GM12878 (cell line): ENCODE data around the gene ZDHHC19. TPM values are rescaled to one million over a fixed set of nuclear protein-coding genes. Genes with fewer than 3 reads are reported as not detected.

Source experiments
- ATAC-seq: fragments of 200-7000 bp; cut with Tn5 transposase; 3 replicates; pipeline ENCODE4 v1.9.1; 2020; ENCODE audit warnings: mild to moderate bottlenecking, moderate library complexity
- BruUV-seq: library from RNA; stranded (reverse); fragments of 400-500 nt; replicated peaks from 2 replicates; lab custom pipeline; 2021; lab: Mats Ljungman, UMichigan
- CTCF ChIA-PET: fragments of 300-600 bp; sonication (Branson Sonifier 250); formaldehyde crosslinking; extraction: SDS; loops from one replicate; lab custom pipeline; 2021; ENCODE audit warnings: inconsistent platforms; lab: Yijun Ruan, JAX
- POLR2A ChIA-PET: fragments of 350-600 bp; formaldehyde crosslinking; extraction: SDS; loops from one replicate; lab custom pipeline; 2021; ENCODE audit warnings: inconsistent platforms; lab: Charles Lee
- RAD21 ChIA-PET: fragments of 300-600 bp; sonication (Branson Sonifier 250); formaldehyde crosslinking; loops from one replicate; lab custom pipeline; 2023; ENCODE audit warnings: antibody characterized with exemption; ENCODE audit not compliant: unreplicated experiment; lab: Charles Lee
- SMC1A ChIA-PET: fragments of 300-600 bp; sonication (Branson Sonifier 250); formaldehyde crosslinking; loops from one replicate; lab custom pipeline; 2023; ENCODE audit not compliant: unreplicated experiment, uncharacterized antibody; lab: Charles Lee
- DNase-seq: peaks from one replicate; pipeline ENCODE4 v3.0.0-alpha.2; 2011; ENCODE audit warnings: low read depth, low spot score
- FAIRE-seq: peaks from 3 replicates; lab custom pipeline; 2011; peaks lifted over from hg19 to GRCh38; lab: Jason Lieb, UNC
- H2AFZ ChIP-seq: 2 replicates; pipeline ENCODE4 v1.6.0; 2011; ENCODE audit warnings: low read depth, low read length, control low read depth; ENCODE audit not compliant: control insufficient read depth
- H3K27ac ChIP-seq: 2 replicates; pipeline ENCODE4 v1.5.1; 2011; ENCODE audit warnings: control low read depth; ENCODE audit not compliant: control insufficient read depth, insufficient read depth
- H3K27me3 ChIP-seq, 2 experiments: replicated peaks in 1 of 2; 2 replicates each; pipeline versions ENCODE4 v1.6.0 to v1.6.1; 2011; ENCODE audit warnings: low read length in 1 of 2; ENCODE audit not compliant: control insufficient read depth in 2 of 2, insufficient read depth in 2 of 2
- H3K36me3 ChIP-seq, 2 experiments: 2 replicates each; pipeline ENCODE4 v1.5.1; 2011; ENCODE audit warnings: low read length in 1 of 2; ENCODE audit not compliant: control insufficient read depth in 2 of 2, insufficient read depth in 2 of 2
- H3K4me1 ChIP-seq: 2 replicates; pipeline ENCODE4 v1.6.1; 2011; ENCODE audit warnings: mild to moderate bottlenecking, low read length, moderate library complexity, mixed read lengths; ENCODE audit not compliant: control insufficient read depth, insufficient read depth
- H3K4me2 ChIP-seq: 2 replicates; pipeline ENCODE4 v1.6.0; 2011; ENCODE audit warnings: control low read depth; ENCODE audit not compliant: control insufficient read depth, insufficient read depth
- H3K4me3 ChIP-seq: fragments of 200-600 bp; sonication (generic); 2 replicates; pipeline ENCODE4 v1.5.1; 2016
- H3K79me2 ChIP-seq: 2 replicates; pipeline ENCODE4 v1.6.0; 2011; ENCODE audit warnings: low read length; ENCODE audit not compliant: control insufficient read depth, insufficient read depth
- H3K9ac ChIP-seq: 2 replicates; pipeline ENCODE4 v1.8.0; 2011; ENCODE audit warnings: low read length, control low read depth, mixed read lengths; ENCODE audit not compliant: control insufficient read depth, insufficient read depth
- H3K9me3 ChIP-seq: replicated peaks from 3 replicates; pipeline ENCODE4 v1.5.1; 2011; ENCODE audit warnings: mild to moderate bottlenecking, low read length; ENCODE audit not compliant: control insufficient read depth, insufficient read depth
- H4K20me1 ChIP-seq: 2 replicates; pipeline ENCODE4 v1.6.0; 2011; ENCODE audit not compliant: control insufficient read depth, insufficient read depth
- BHLHE40 ChIP-seq, 2 experiments: fragments of 450-650 bp in 1 of 2; IDR thresholded peaks; 2 replicates each; pipeline ENCODE4 v1.6.1; 2011 to 2017; ENCODE audit warnings: low read depth in 2 of 2, borderline replicate concordance in 1 of 2, improper control_type of control experiment in 1 of 2, low read length in 1 of 2, mild to moderate bottlenecking in 1 of 2
- HCFC1 ChIP-seq: fragments of 150-350 bp; IDR thresholded peaks from 2 replicates; pipeline ENCODE4 v1.6.1; 2014; ENCODE audit warnings: low read length
- KAT2A ChIP-seq: conservative IDR thresholded peaks from 2 replicates; pipeline ENCODE4 v1.6.1; 2011; ENCODE audit warnings: low read depth, low read length; ENCODE audit not compliant: control insufficient read depth
- MYB ChIP-seq: fragments of 150-350 bp; IDR thresholded peaks from 2 replicates; pipeline ENCODE4 v1.6.1; 2014; ENCODE audit warnings: mild to moderate bottlenecking, low read depth, low read length, borderline replicate concordance
- NFXL1 ChIP-seq: fragments of 450-650 bp; IDR thresholded peaks from 2 replicates; pipeline ENCODE4 v1.6.1; 2017; ENCODE audit warnings: antibody characterized with exemption, mild to moderate bottlenecking, borderline replicate concordance
- POLR2AphosphoS5 ChIP-seq: IDR thresholded peaks from 2 replicates; pipeline ENCODE4 v1.6.1; 2011; ENCODE audit warnings: mild to moderate bottlenecking, low read length, inconsistent platforms
- SREBF2 ChIP-seq: IDR thresholded peaks from 2 replicates; pipeline ENCODE4 v1.6.1; 2012; ENCODE audit warnings: mild to moderate bottlenecking, low read length
- SRF ChIP-seq, 2 experiments: IDR thresholded peaks; 2 replicates each; pipeline ENCODE4 v1.6.1; 2011; ENCODE audit warnings: low read depth in 2 of 2, low read length in 2 of 2, mild to moderate bottlenecking in 1 of 2, moderate library complexity in 1 of 2
- STAT3 ChIP-seq: IDR thresholded peaks from 2 replicates; pipeline ENCODE4 v1.6.1; 2011; ENCODE audit warnings: low read depth, low read length, improper control_type of control experiment
- SUZ12 ChIP-seq: fragments of 200-600 bp; sonication (generic); IDR thresholded peaks from one replicate; pipeline ENCODE4 v1.6.1; 2018; ENCODE audit warnings: antibody characterized with exemption, mild to moderate bottlenecking; ENCODE audit not compliant: unreplicated experiment
- WGBS: methylation state at CpG from one replicate; pipeline ENCODE4 v1.1.6; 2016; ENCODE audit warnings: low lambda C conversion rate; ENCODE audit not compliant: insufficient replicate concordance, insufficient coverage; ENCODE audit errors: missing lambda C conversion rate; 5-methylcytosine and 5-hydroxymethylcytosine counted together
- in situ Hi-C: fragments of 300-500 bp; cut with MboI; formaldehyde crosslinking; loops from 9 replicates; pipeline ENCODE4 v1.14.3; 2018; ENCODE audit warnings: mixed read lengths
- intact Hi-C: fragments of 100-400 bp; cut with micrococcal nuclease; formaldehyde crosslinking; loops from one replicate; pipeline ENCODE4 v1.14.2; 2022; ENCODE audit not compliant: unreplicated experiment
- polyA plus RNA-seq, 11 experiments: library from polyadenylated mRNA; depleted of rRNA in 4 of 11; unstranded in 6 of 11; stranded (reverse) in 5 of 11; fragments of >200 nt; fragmentation: Nextera tagmentation in 4 of 11; fragmentation: Illumina TruSeq in 1 of 11; extraction: Ambion mirVana in 4 of 11; extraction: Trizol in 1 of 11; gene quantifications; 1 replicate in 1 of 11; 2 replicates in 10 of 11; pipeline versions ENCODE4 v1.2.1 to v1.2.3, GENCODE V29; 2011 to 2016; ENCODE audit warnings: inconsistent platforms in 2 of 11, missing spikeins in 2 of 11, low read depth in 1 of 11
- total RNA-seq, 4 experiments: library from RNA; depleted of rRNA in 3 of 4; stranded (reverse); fragments of >200 nt in 3 of 4; fragmentation: Illumina TruSeq in 1 of 4; extraction: Trizol in 1 of 4; gene quantifications; 2 replicates each; pipeline versions ENCODE4 v1.2.1 to v1.2.3, GENCODE V29; 2013 to 2021
- TF ChIP-seq, protein P1 (sequence below): fragments of 450-650 bp; formaldehyde crosslinking; IDR thresholded peaks from 2 replicates; pipeline ENCODE4 v1.5.0; 2022; ENCODE audit warnings: mild to moderate bottlenecking, missing genetic modification characterization
- TF ChIP-seq, protein P2 (sequence below): IDR thresholded peaks from 2 replicates; pipeline ENCODE4 v1.6.1; 2011; ENCODE audit warnings: mild to moderate bottlenecking, low read depth, low read length, moderate library complexity; ENCODE audit not compliant: insufficient replicate concordance

ZDHHC19 gene
- total and polyA plus RNA-seq, 10 of the 15 experiments (the other 5 are each of a cell fraction or from before 2014, with no cell fraction given), result 0.26 TPM; not detected in 9

DNA sequence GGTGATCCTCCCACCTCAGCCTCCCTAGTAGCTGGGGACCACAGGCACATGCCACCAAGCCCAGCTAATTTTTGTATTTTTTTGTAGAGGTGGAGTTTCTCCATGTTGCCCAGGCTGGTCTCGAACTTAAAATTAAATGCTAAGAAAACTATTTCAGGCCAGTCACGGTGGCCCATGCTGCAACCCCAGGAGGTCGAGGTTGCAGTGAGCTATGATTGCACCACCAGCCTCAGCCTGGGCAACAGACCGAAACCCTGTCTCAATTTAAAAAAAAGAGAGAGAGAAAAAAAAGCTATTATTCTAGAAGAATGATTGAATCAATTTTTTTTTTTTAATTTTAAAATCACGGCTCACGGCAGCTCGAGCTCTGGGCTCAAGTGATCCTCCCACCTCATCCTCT is 9.8 kb upstream of the ZDHHC19 start:
- Histone ChIP-seq H3K4me3 (no peak overlapping the region), H3K9me3 (no peaks in the 10 kb centered on the region), H3K4me1 (peaks cover 10% of the 10 kb centered on the region), H3K36me3 (no peaks in the 10 kb centered on the region), H3K27me3 (no peaks in the 10 kb centered on the region), H4K20me1 (no peaks in the 10 kb centered on the region), H3K27ac (no peak overlapping the region), H3K4me2 (no peak overlapping the region)
- ChIA-PET CTCF (interaction anchor here (0.6 to 1.3 kb wide), 5 partner anchors 11 to 301 kb away, joined by 3 to 5 read pairs (median 3); no protein-coding TSS in a partner anchor), RAD21 (no interaction called here)
- BruUV-seq, result no TSS peak
- in situ Hi-C loops, result no loop called here
- TF ChIP-seq NFXL1 (no peak), SUZ12 (no peak), MYB (no peak), POLR2AphosphoS5 (no peak), HCFC1 (no peak), SRF (IDR thresholded peaks at IDR 0.05; ENCODE audit: low read depth in 2 of 2, low read length in 2 of 2) (no peak), STAT3 (no peak), KAT2A (no peak), SREBF2 (no peak), BHLHE40 (IDR thresholded peaks at IDR 0.05; ENCODE audit: borderline replicate concordance in 1 of 2, low read depth in 2 of 2, low read length in 1 of 2) (no peak)
- TF ChIP-seq, protein P1, sequence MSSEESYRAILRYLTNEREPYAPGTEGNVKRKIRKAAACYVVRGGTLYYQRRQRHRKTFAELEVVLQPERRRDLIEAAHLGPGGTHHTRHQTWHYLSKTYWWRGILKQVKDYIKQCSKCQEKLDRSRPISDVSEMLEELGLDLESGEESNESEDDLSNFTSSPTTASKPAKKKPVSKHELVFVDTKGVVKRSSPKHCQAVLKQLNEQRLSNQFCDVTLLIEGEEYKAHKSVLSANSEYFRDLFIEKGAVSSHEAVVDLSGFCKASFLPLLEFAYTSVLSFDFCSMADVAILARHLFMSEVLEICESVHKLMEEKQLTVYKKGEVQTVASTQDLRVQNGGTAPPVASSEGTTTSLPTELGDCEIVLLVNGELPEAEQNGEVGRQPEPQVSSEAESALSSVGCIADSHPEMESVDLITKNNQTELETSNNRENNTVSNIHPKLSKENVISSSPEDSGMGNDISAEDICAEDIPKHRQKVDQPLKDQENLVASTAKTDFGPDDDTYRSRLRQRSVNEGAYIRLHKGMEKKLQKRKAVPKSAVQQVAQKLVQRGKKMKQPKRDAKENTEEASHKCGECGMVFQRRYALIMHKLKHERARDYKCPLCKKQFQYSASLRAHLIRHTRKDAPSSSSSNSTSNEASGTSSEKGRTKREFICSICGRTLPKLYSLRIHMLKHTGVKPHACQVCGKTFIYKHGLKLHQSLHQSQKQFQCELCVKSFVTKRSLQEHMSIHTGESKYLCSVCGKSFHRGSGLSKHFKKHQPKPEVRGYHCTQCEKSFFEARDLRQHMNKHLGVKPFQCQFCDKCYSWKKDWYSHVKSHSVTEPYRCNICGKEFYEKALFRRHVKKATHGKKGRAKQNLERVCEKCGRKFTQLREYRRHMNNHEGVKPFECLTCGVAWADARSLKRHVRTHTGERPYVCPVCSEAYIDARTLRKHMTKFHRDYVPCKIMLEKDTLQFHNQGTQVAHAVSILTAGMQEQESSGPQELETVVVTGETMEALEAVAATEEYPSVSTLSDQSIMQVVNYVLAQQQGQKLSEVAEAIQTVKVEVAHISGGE (CRISPR knock-in tag), result no peak
- TF ChIP-seq, protein P2, sequence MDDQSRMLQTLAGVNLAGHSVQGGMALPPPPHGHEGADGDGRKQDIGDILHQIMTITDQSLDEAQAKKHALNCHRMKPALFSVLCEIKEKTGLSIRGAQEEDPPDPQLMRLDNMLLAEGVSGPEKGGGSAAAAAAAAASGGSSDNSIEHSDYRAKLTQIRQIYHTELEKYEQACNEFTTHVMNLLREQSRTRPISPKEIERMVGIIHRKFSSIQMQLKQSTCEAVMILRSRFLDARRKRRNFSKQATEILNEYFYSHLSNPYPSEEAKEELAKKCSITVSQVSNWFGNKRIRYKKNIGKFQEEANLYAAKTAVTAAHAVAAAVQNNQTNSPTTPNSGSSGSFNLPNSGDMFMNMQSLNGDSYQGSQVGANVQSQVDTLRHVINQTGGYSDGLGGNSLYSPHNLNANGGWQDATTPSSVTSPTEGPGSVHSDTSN, result no peak
- TF ChIP-seq, all 136 proteins: peak for 0
- Histone ChIP-seq H2AFZ (no peak overlapping the region), H3K79me2 (no peaks in the 10 kb centered on the region), H3K9ac (no peak overlapping the region)
- no peak for DNase-seq
- ATAC-seq, result no peak
- 61% methylated on average over 7 of the region's 7 CpGs for WGBS
- SMC1A ChIA-PET, result no interaction called here
- POLR2A ChIA-PET, result interaction anchor here (0.6 to 1.0 kb wide), 3 partner anchors 21 to 1040 kb away, joined by 3 to 4 read pairs (median 3); no protein-coding TSS in a partner anchor
- no peak for FAIRE-seq
- intact Hi-C loops, result no loop called here
